H1 (cell line): ENCODE measurements around the gene ELMO1. TPM values are rescaled to one million over a fixed set of nuclear protein-coding genes. Genes with fewer than 3 reads are reported as not detected.

Experiments
- CBX8 ChIP-seq: fragments of 300-800, 300-1000 bp; sonication (generic); IDR thresholded peaks from 2 replicates; pipeline ENCODE4 v1.7.1; 2016; ENCODE audit warnings: low read depth, low read length, borderline replicate concordance
- GABPA ChIP-seq: IDR thresholded peaks from 2 replicates; pipeline ENCODE4 v1.6.1; 2011; ENCODE audit warnings: mild to moderate bottlenecking, low read length, moderate library complexity, borderline replicate concordance; ENCODE audit not compliant: insufficient read depth
- HDAC2 ChIP-seq, 2 experiments: fragments of 300-600 bp in 1 of 2; sonication (generic) in 1 of 2; IDR thresholded peaks; 2 replicates each; pipeline ENCODE4 v1.6.1; 2011 to 2012; ENCODE audit warnings: low read depth in 2 of 2, low read length in 2 of 2, mild to moderate bottlenecking in 2 of 2, moderate library complexity in 2 of 2, borderline replicate concordance in 1 of 2, inconsistent platforms in 1 of 2
- KDM1A ChIP-seq: fragments of 200-600, 300-600 bp; sonication (generic); IDR thresholded peaks from 2 replicates; pipeline ENCODE4 v1.7.1; 2016; ENCODE audit warnings: mild to moderate bottlenecking, low read length, borderline replicate concordance
- POU5F1 ChIP-seq: IDR thresholded peaks from 2 replicates; pipeline ENCODE4 v1.6.1; 2011; ENCODE audit warnings: low read depth, mild to moderate bottlenecking, low read length, moderate library complexity
- RFX5 ChIP-seq: IDR thresholded peaks from 2 replicates; pipeline ENCODE4 v1.6.1; 2011; ENCODE audit warnings: low read depth, low read length, improper control_type of control experiment, borderline replicate concordance
- SRF ChIP-seq: IDR thresholded peaks from 2 replicates; pipeline ENCODE4 v1.6.1; 2011; ENCODE audit warnings: mild to moderate bottlenecking, low read depth, low read length, moderate library complexity
- TAF7 ChIP-seq: optimal IDR thresholded peaks from 2 replicates; pipeline ENCODE3; 2011; ENCODE audit warnings: low read depth, mild to moderate bottlenecking, inconsistent platforms, low read length, moderate library complexity, borderline replicate concordance
- polyA plus RNA-seq, 7 experiments: library from polyadenylated mRNA; depleted of rRNA in 3 of 7; stranded (reverse) in 5 of 7; unstranded in 2 of 7; fragments of >200 nt in 5 of 7; fragments of 200-250 nt in 2 of 7; gene quantifications; 1 replicate in 5 of 7; 2 replicates in 1 of 7; 4 replicates in 1 of 7; pipeline versions ENCODE4 v1.2.1 to v1.2.3, GENCODE V29; 2011 to 2013; ENCODE audit warnings: missing spikeins in 2 of 7, mixed read lengths in 2 of 7
- total RNA-seq: library from RNA; stranded (reverse); fragmentation: NEBNext Ultra II Directional; extraction: Animal tissue kit (Norgen Biotek cat#: 25700); gene quantifications from 2 replicates; pipeline ENCODE4 v1.2.1, GENCODE V29; 2021
- TF ChIP-seq, protein P1 (sequence below): IDR thresholded peaks from 2 replicates; pipeline ENCODE4 v1.6.1; 2012; ENCODE audit warnings: inconsistent platforms
- TF ChIP-seq, protein P2 (sequence below): IDR thresholded peaks from 2 replicates; pipeline ENCODE4 v1.6.1; 2012; ENCODE audit warnings: inconsistent platforms

ELMO1 gene
- total and polyA plus RNA-seq, 2 of the 8 experiments (the other 6 are each of a cell fraction or from before 2014, with no cell fraction given): 18.4 to 21.0 TPM

GRCh38 chr7:37119296-37119860, 329.3 kb downstream of the ELMO1 start (continued):
- no peak for TF ChIP-seq HDAC2 (IDR thresholded peaks at IDR 0.05; ENCODE audit: borderline replicate concordance in 1 of 2, low read depth in 2 of 2, low read length in 2 of 2)
- no peak for TF ChIP-seq RFX5
- no peak for TF ChIP-seq POU5F1
- no peak for TF ChIP-seq SRF
- no peak for TF ChIP-seq KDM1A
- no peak for TF ChIP-seq CBX8
- no peak for TF ChIP-seq TAF7
- TF ChIP-seq, protein P1, sequence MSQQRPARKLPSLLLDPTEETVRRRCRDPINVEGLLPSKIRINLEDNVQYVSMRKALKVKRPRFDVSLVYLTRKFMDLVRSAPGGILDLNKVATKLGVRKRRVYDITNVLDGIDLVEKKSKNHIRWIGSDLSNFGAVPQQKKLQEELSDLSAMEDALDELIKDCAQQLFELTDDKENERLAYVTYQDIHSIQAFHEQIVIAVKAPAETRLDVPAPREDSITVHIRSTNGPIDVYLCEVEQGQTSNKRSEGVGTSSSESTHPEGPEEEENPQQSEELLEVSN: no peak
- no peak for TF ChIP-seq GABPA
- TF ChIP-seq, protein P2, sequence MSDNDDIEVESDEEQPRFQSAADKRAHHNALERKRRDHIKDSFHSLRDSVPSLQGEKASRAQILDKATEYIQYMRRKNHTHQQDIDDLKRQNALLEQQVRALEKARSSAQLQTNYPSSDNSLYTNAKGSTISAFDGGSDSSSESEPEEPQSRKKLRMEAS: no peak
